Activated CD4-positive, alpha-beta T cell treated with anti-CD3 and anti-CD28 coated beads, Interleukin-2, amount 50 U/mL, for 24 hours (primary cell): ENCODE data around the gene METTL25.
A peak's percentile ranks its signal among the peaks of the same experiment; 100 is the strongest.

Source experiments
- DNase-seq, 2 donors: peaks; one replicate each; pipeline ENCODE4 v3.0.0-alpha.2; 2020; ENCODE audit warnings: low read depth in 1 of 2, low spot score in 1 of 2

METTL25 gene

DNA sequence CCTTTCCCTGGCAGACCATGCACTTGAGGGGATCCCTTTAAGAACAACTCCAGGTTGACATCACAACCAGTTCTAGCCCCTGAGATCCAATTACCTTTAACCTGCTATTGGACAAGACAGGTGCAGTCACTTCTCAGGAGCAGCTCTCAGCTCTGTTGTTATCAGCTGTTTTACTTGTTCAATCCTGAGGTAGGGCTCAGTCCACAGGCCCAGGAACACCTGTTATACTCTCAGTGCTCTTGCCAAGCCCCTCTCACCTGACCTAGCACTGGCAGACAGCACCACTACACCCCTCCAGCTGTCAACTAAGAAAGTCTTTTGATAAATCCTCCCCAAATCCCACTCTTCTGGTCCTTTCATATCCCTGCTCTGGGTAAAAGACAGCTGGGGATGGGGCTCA, 164.4 kb downstream of the METTL25 start:
- DNase-seq = no peak

DNA sequence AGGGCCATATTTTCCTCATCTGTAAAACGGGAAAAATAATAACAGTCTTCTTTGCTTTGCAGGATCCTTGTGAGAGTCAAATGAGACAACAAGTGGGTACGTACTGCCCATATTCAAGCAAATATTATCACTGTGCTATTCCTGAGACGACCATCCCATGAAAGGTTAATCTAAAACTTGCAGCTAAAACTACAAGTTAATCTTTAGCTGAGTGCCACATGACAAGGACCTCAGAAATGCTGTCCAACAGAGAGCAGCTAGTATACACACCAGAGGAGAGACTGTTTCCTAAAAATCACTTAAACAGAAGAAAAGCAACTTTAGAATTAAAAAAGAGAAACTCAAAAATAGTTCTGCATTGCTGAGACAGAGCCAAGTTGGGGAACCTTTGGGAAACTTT, 165.7 kb downstream of the METTL25 start:
- no peak for DNase-seq

DNA sequence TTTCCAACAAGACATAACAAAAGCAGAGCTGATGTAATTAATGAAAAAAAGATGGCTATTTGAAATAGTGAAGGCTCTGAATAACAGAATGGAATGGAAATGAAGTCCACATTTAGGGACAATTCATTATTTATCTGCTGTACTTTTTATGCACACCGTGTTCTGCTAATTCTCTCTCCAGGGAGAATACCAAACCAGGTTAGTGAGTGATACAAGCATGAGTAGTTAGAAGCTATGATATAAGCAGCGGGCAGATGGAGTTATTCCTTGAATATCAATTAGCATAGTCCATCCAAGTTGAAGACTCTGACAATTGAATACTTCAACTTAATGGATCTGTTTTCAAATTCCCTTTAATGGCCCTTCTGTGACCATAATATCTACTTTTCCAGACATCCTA, 166.3 kb downstream of the METTL25 start:
- DNase-seq = no peak

DNA sequence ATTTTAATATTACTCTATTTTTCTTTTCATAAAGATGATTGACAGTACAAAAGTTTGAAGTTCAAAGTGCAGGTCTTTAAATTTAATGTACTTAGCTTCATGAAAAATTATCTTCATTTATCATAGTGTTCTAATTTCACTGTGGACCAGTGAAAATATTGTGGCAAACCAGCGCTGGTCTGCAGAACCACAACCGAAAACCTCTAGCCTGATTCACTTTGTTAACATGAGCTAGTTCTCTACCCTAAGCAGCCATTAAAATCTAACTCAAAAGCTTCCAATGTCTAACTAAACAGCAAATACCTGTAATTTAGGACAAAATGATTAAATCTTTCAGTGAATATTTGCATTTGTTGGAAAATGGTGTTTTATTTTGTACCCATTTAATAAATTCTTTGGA, 167.3 kb downstream of the METTL25 start:
- DNase-seq = no peak

DNA sequence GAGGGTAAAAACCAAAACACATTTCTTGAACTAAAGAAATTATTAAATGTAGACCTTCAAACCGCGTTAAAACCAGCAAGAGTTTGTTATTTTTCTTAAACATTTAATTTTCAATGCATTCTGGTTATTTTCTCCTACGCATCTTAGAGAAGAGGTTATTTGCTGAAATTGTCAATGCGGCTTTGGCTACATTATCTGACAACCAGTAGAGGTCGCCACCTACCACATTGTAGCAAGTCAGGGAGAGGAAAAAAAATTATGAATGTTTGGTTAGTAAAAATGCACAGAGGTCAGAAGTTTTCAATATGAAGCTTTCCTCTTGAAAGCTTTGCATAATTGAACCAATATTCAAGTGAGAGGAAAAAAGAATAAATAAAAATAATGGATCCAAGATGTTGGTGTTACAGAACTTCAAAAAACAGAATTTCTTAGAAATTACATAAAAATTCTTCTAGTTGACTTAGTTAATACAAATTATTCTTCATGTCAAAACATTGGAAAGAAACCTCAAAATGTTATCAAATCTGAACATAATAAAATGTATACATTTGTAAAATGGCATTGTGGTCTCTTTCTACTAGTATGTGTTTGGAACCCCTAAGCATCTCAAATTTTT, 168.9 kb downstream of the METTL25 start:
- peak in 1 of 2 donors; percentile 7 for DNase-seq
